HL-60/S4 (cell line): ENCODE data around the gene ITGA11.

Experiments
- in situ Hi-C: fragments of 300-500 bp; cut with MboI; formaldehyde crosslinking; loops from 2 replicates; pipeline ENCODE4 v1.14.3; 2022; ENCODE audit warnings: low sequenced_read_pairs

ITGA11 gene

GRCh38 chr15:68313501-68314410 lies 118.2 kb downstream of the ITGA11 start:
- in situ Hi-C loops = no loop called here

DNA sequence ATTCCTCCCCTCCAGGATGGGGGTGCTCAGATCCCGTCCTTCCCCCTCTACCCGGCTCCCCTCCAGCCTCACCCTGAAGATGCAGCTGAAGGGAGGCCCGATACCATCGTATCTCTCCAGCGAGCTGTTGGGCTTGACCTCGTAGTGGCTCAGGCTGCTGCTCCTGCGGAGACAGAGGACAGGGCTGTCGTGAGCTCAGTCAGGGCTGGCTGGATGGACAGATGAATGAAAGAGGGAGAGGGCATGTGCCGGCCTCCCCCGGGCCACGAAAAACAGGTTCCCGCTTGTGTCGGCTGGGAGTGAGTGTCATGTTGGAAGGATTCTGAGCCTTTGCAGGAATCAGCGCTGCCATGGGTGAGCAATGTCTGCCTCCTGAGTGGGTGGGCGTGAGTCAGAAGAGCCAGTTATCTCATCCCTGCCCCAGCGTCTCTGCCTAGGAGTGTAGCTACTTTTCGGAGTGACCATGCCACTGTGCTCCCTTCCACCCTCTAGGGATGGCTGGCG lies 119.2 kb downstream of the ITGA11 start:
- in situ Hi-C loops = no loop called here

GRCh38 chr15:68311859-68312557 lies 120.0 kb downstream of the ITGA11 start:
- in situ Hi-C loops = no loop called here

DNA sequence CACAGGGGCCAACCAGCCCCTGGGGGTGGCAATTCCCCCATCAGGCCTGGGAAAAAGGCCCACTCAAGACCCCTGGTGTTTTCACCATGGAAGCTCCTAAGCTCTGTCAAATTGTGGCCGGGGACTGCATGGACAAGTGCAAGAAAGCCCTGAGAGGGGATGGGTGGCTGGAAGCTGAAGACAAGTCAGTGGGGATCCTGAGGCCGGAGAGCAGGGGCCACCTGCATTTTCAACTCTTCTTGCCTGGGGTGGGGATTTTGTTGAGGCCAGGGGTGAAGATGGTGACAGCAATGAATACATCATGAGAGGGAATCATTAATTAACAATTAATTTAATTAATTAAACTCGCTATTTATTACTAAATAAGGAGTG lies 120.5 kb downstream of the ITGA11 start:
- in situ Hi-C loops = no loop called here

- in situ Hi-C loops = no loop called here
Observed at GRCh38 chr15:68310804-68311463, 121.0 kb downstream of the ITGA11 start.

DNA sequence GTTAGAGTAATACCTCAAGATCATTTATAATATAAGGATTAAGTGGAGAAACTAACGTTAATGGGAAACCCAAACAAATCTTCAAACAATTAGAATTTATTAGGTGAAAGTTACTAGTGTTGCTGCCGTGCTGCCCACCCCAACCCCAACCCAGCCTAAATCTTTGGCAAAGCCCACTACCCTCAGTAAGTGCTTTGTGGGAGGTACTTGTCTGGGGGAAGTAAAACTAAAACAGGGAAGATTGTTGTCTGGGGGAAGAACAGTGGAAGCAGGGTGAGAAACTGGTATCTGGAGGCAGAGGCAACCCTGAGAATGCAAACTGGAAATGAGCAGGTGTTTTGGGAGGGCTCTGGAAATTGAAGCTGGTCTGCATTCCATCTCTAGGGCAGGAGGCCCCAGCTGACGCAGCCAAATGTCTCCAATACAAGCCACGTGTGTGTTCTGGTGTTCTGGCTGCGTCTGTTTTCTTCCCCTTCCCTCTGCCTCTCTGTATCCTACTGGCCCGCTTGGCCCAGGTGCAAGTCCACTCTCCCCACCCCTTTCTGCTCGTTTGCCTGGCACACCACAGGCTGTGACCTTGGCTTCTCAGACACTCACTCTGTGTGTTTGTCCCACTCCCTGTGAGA lies 121.7 kb downstream of the ITGA11 start:
- in situ Hi-C loops = no loop called here

DNA sequence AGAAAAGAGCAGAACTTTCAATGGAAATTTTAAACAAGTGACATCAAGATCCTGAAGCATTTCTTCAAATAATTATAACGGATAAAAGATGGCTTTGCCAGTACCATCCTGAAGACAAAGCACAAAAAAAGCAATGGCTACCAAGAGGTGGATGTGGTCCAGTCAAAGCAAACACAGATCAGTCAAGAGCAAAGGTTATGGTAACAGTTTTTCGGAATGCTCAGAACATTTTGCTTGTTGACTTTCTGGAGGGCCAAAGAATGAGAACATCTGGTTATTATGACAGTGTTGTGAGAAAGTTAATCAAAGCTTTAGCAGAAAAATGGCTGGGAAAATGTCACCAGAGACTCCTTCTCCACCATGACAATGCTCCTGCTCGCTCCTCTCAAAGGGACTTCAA lies 122.9 kb downstream of the ITGA11 start:
- in situ Hi-C loops = loop anchor here (5.0 kb wide), 1 partner anchor 233 kb away; no protein-coding TSS in a partner anchor

- in situ Hi-C loops = loop anchor here (5.0 kb wide), 1 partner anchor 235 kb away; no protein-coding TSS in a partner anchor
Observed at GRCh38 chr15:68307131-68307928, 124.6 kb downstream of the ITGA11 start.

- in situ Hi-C loops = loop anchor here (5.0 kb wide), 1 partner anchor 237 kb away; no protein-coding TSS in a partner anchor
Observed at GRCh38 chr15:68305420-68305871, 126.5 kb downstream of the ITGA11 start.

DNA sequence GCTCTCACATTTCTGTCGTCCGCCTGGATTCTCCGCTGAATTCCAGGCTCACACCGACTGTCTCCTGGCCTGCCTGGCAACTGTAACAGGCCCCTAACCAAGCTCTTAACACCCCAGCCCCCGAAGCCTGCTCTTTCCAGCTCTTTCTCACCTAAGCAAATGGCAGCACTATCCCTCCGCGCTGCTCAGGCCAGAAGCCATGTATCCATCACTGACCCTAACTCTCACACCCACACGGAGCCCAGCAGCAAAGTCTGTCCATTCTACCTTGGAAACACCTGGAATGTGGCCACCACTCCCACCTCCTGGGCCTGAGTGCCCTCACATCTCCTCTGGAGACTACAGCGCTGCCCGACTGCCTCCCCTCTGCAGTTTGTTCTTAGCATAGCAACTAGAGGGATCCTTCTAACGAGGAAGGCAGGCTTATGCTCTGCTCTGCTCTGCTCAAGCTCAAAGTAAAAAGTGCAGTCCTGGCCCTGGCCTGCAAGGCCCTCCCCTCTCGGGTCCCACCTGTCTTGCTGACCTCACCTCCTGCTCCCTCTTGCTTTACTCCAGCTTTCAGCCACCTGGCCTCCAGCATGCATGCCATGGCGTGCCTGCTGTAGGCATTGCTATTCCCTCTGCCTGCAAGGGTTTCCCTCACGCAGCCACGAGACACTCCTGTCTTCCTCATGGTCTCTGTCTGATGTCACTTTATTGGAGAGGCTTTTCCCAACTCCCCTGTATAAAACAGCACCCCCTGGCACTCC lies 127.2 kb downstream of the ITGA11 start:
- in situ Hi-C loops = loop anchor here (5.0 kb wide), 1 partner anchor 238 kb away; no protein-coding TSS in a partner anchor

- in situ Hi-C loops = no loop called here
Observed at GRCh38 chr15:68303560-68304436, 128.2 kb downstream of the ITGA11 start.

- in situ Hi-C loops = no loop called here
Observed at GRCh38 chr15:68303134-68303533, 128.8 kb downstream of the ITGA11 start.

- in situ Hi-C loops = no loop called here
Observed at GRCh38 chr15:68302729-68303128, 129.2 kb downstream of the ITGA11 start.

GRCh38 chr15:68301301-68301700 lies 130.7 kb downstream of the ITGA11 start:
- in situ Hi-C loops = no loop called here

- in situ Hi-C loops = no loop called here
Observed at GRCh38 chr15:68300115-68300940, 131.6 kb downstream of the ITGA11 start.

GRCh38 chr15:68299436-68299835 lies 132.5 kb downstream of the ITGA11 start:
- in situ Hi-C loops = no loop called here

GRCh38 chr15:68298882-68299381 lies 133.0 kb downstream of the ITGA11 start:
- in situ Hi-C loops = no loop called here
